Activated T-helper 9 cell treated with anti-CD3 and anti-CD28 coated beads, Interleukin-2, amount 50 U/mL, for 16 hours (primary cell): Measurements from ENCODE around the gene NAV2.

Experiments used
- DNase-seq: peaks from one replicate; pipeline ENCODE4 v3.0.0-alpha.2; 2020; ENCODE audit warnings: low read depth

The NAV2 gene

DNA sequence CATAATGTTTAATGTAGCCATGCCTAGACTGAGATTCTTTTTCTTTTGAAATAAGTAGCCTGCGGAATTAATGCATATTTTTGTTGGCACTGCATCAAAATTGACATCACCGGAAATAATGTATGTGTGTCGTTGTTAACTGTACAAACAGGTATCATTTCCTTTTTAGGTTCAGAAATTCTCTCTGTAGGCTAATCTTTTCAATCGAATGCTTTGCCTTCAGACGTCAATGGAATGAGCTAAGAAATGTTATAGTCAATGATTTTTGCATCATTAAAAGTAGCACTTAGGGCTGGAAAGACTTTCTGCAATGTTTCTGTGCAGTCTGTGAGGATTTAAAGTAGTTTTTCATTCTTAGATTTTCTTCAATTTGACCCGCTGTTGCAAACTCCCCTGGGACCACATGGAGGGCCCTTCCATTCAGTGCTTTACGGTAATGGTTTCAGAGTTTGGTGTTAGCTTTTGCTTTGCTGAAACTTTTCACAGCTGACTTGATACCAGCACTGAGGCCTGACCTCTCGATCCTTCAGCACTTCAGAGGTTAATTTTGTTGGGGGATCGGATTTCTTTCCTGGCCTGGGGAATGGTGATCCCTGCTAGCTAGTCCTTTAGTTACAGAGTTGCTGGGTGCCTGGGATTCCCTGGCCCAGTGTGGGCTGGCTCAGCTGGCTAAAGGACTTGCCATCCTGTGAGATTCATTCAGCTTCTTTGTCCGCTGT, 309.9 kb downstream of the NAV2 start:
- DNase-seq = no peak

DNA sequence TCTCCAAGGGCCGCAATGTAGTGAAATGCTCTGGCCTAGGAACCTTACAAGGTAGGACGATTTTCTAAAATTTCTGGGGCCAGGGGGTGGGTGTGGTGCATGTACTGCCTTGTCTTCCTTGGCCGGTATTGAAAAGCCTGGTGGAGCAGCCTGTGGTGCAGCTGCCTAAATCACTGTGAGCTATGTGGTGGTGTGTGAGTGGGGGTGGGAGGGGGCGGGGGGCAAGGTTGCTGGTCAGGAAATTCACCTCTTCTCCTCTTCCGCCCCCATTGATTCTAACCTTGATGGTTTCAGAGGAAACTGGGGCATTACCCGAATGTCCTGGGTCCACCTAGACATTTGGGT, 310.4 kb downstream of the NAV2 start:
- DNase-seq = no peak

GRCh38 chr11:20024172-20024935, 311.7 kb downstream of the NAV2 start:
- DNase-seq = no peak

DNA sequence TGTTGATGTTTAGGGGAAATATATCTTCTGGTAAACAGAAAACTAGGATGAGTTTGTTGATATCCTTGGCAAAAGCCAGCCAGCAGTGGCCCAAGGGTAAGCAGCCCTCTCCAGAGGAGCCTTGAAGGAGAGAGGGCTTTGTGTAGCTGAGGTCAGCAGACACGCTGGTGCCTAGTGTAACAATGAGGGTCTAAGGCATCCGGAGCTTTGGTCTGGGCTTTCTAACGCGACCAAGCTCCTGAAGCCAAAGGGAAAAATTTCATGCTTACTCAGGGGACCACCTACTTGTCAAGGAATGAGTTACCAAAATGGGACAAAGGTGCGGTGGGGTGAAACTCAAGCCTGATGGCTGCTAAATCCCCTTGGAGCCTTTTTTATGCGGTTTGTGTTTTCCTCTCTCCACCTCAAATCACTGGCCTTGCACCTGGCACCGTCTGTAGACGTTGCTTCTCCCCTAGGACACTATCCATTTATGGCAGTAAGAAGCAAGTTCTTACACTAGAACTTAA, 312.7 kb downstream of the NAV2 start:
- no peak for DNase-seq

- no peak for DNase-seq
These were observed 314.3 kb downstream of the NAV2 start for GRCh38 chr11:20026629-20027555.

GRCh38 chr11:20027556-20028013, 314.9 kb downstream of the NAV2 start:
- no peak for DNase-seq

- no peak for DNase-seq
These were observed 316.6 kb downstream of the NAV2 start for GRCh38 chr11:20029193-20029592.

DNA sequence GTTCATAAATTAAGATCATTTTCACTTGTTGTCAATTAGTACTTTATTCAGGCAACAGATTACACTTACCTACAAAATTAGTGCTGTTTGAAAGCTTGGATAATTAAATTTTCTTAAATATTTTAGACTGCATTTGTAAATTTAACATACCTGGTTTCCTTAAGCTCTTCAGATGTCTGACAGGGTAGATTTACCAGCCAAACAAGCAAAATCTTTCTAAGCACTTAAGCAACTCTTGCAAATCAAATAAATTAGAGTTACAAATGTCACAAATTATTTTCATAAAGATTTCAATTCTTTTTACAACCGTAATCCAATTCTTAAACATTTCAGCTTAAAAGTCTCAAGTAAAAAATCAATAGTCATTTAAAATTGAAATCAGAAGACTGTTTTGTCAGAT, 317.8 kb downstream of the NAV2 start:
- no peak for DNase-seq

DNA sequence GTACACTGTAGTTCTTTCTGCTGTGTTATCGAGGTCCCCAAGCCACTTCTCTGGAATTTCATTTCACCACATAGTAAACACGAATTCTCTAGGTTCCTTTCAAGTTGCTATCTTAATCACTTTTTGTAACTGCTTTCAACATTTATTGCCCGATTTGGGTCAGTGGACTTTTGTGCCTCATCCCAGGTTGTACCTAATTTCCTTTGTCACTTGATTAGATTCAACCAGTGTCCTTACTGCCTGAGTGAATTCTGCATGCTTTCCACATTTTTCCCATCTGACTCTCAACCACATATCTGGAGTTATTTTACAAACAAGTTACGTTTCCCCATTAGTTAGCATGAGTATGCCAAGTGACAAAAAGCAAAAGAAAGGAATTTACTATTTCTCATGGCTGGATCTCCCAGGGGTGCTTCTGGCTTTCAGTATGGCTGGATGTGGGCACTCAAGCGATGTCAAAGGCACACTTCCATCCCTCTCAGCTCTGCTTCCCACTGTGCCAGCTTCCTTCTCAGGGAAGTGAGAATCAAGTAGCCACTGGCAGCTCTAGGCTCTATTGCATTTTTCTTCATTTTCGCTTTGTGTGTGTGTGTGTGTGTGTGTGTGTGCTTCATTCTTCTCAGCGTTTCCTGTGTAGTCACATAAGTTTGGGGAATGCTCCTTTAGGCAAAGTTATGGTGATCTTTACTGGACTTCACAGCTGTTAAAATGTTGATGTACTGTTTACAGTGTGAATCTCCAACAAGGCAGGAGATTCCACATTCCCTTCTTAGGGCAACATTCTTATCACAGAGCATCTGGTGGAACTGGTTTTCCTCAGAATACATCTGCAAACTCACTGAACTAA, 318.7 kb downstream of the NAV2 start:
- no peak for DNase-seq

- no peak for DNase-seq
These were observed 319.5 kb downstream of the NAV2 start for GRCh38 chr11:20032127-20032526.

DNA sequence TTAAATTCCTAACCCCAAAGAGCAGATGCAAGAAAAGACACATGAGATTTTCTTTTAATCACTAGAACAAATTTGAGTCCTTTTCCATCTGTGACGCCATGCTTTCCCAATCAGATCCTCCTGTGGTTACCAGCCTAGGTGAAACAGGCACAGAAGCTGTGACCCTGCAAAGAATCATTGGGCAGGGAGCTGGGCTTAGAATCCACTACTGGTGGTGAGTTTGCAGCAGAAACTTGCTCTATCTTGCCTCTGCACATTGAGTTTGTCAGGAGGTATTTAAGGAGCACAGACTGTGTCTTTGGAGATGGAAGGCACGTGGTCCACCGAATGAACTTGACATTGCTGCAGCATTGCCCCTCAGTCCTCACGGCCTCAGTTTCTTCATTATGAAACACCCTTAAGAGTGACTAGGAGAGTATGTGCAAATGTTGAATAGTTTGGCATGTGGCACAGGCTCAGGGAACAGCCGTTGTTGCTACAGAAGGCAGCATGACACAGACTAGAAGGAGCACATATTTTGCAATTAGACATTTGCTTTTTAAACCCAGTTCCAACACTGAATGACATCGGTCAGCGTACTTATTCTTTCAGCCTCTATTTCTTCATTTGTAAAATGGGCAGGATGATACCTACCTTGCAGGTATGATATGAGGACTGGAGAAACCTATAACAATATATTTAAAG, 320.1 kb downstream of the NAV2 start:
- no peak for DNase-seq

- no peak for DNase-seq
These were observed 321.2 kb downstream of the NAV2 start for GRCh38 chr11:20033806-20034205.

DNA sequence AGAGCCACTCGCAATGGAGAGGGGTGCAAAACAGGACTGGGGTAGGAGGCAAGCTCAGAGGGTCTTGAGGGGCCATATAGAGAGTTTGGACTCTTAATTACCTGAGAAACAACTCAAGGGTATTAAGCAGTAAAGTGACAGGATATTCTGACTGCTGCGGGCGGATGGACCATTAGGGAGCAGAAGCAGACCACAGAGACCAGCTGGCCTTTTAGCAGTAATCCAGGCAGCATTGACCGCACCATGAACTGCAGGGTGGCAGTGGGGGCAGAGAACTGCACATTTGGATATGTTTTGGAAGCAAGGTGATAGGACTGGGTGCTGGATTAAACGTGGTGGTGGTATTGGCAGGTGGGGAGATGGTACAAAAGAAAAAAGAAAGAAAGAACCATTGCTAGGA, 322.3 kb downstream of the NAV2 start:
- DNase-seq = no peak

GRCh38 chr11:20035375-20035700, 322.7 kb downstream of the NAV2 start:
- DNase-seq = no peak

- no peak for DNase-seq
These were observed 323.3 kb downstream of the NAV2 start for GRCh38 chr11:20035701-20036601.

GRCh38 chr11:20036626-20037335, 324.1 kb downstream of the NAV2 start:
- DNase-seq = no peak

- DNase-seq = no peak
These were observed 324.9 kb downstream of the NAV2 start for GRCh38 chr11:20037396-20038153.

DNA sequence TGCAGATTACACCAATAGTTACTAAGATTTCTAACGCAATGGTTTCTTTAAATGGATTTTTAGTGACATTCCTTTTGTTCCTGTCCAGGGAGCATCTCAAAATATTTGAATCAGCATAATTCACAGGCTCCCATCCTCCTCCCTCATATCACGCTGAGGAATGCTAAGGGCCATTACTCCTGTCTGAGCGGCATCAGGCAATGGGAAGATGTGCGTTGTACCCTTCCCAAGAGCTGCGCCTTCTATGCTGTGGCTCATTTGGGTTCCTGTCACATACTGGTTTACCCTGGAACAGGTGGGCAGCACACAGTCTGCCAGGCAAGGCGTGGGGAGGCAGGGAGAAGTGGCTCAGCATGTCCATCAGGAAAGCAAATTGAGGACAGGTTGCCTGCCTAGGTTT, 325.8 kb downstream of the NAV2 start:
- no peak for DNase-seq

- DNase-seq = no peak
These were observed 326.3 kb downstream of the NAV2 start for GRCh38 chr11:20038972-20039371.
